Tibial artery (tissue), 4 donors: Measurements from ENCODE around the gene GRIN2D.

Experiments
- DNase-seq, 2 donors: peaks; one replicate each; pipeline ENCODE4 v3.0.0-alpha.2; 2019
- H3K27ac ChIP-seq, 2 donors: fragments of 200-600 bp; sonication (generic) in 1 of 2; 1 replicate in 1 of 2; 2 replicates in 1 of 2; pipeline ENCODE4 v1.5.1; 2018 to 2019; ENCODE audit warnings: mild to moderate bottlenecking in 1 of 2
- H3K27me3 ChIP-seq, 2 donors: fragments of 200-600 bp; sonication (generic) in 1 of 2; one replicate each; pipeline versions ENCODE4 v1.5.1 to v1.6.0; 2016 to 2019
- H3K36me3 ChIP-seq, 3 donors: fragments of 200-600 bp; sonication (generic) in 2 of 3; one replicate each; pipeline ENCODE4 v1.5.1; 2016 to 2019; ENCODE audit warnings: mild to moderate bottlenecking in 2 of 3
- H3K4me1 ChIP-seq, 4 donors: fragments of 200-600 bp; sonication (generic) in 2 of 4; 1 replicate in 3 of 4; 2 replicates in 1 of 4; pipeline ENCODE4 v1.5.1; 2016 to 2019
- H3K4me3 ChIP-seq, 2 donors: fragments of 200-600 bp; sonication (generic) in 1 of 2; 1 replicate in 1 of 2; 2 replicates in 1 of 2; pipeline ENCODE4 v1.5.1; 2018 to 2019; ENCODE audit warnings: mild to moderate bottlenecking in 2 of 2
- H3K9me3 ChIP-seq, 3 donors: fragments of 200-600 bp; sonication (generic) in 1 of 3; one replicate each; pipeline ENCODE4 v1.5.1; 2016 to 2019
- CTCF ChIP-seq, 2 experiments: fragments of 200-600 bp in 1 of 2; fragments of 450-650 bp in 1 of 2; IDR thresholded peaks; one replicate each; pipeline ENCODE4 v1.5.1; 2017 to 2019; ENCODE audit warnings: antibody characterized with exemption in 2 of 2, mild to moderate bottlenecking in 1 of 2, moderate library complexity in 1 of 2
- intact Hi-C: fragments of 100-400 bp; cut with DNase I; formaldehyde crosslinking; loops from one replicate; pipeline ENCODE4 v1.15.0; 2023; ENCODE audit warnings: low total_unique reads

Gene GRIN2D

GRCh38 chr19:48395499-48395898 lies 2.0 kb downstream of the GRIN2D start:
- DNase-seq: no peak
- intact Hi-C loops: no loop called here
- Histone ChIP-seq H3K4me3 (no peak overlapping the region), H3K9me3 (no peaks in the 10 kb centered on the region), H3K36me3 (no peaks in the 10 kb centered on the region), H3K27ac (no peak overlapping the region), H3K27me3 (peaks cover 4 to 67% of the 10 kb centered on the region in 2 donors), H3K4me1 (peaks cover 0 to 34% (median 17%) of the 10 kb centered on the region in 4 donors)
- TF ChIP-seq CTCF (IDR thresholded peaks at IDR 0.05): no peak

GRCh38 chr19:48396016-48396823 lies 2.8 kb downstream of the GRIN2D start:
- Histone ChIP-seq H3K36me3 (no peaks in the 10 kb centered on the region), H3K4me3 (no peak overlapping the region), H3K9me3 (no peaks in the 10 kb centered on the region), H3K4me1 (peaks cover 0 to 34% (median 17%) of the 10 kb centered on the region in 4 donors), H3K27ac (no peak overlapping the region), H3K27me3 (peaks cover 4 to 67% of the 10 kb centered on the region in 2 donors)
- no peak for DNase-seq
- intact Hi-C loops: no loop called here
- TF ChIP-seq CTCF (IDR thresholded peaks at IDR 0.05): no peak

- no peak overlapping the region for H3K27ac ChIP-seq
- DNase-seq: no peak
- H3K4me3 ChIP-seq: no peak overlapping the region
- H3K36me3 ChIP-seq: no peaks in the 10 kb centered on the region
- TF ChIP-seq CTCF (IDR thresholded peaks at IDR 0.05): no peak
- peaks cover 0 to 31% (median 17%) of the 10 kb centered on the region in 4 donors for H3K4me1 ChIP-seq
- H3K27me3 ChIP-seq: peaks cover 4 to 67% of the 10 kb centered on the region in 2 donors
- no peaks in the 10 kb centered on the region for H3K9me3 ChIP-seq
- intact Hi-C loops: no loop called here
Observed at GRCh38 chr19:48396824-48397176, 3.3 kb downstream of the GRIN2D start.

GRCh38 chr19:48397263-48398101 lies 4.0 kb downstream of the GRIN2D start:
- intact Hi-C loops: no loop called here
- Histone ChIP-seq H3K36me3 (no peaks in the 10 kb centered on the region), H3K9me3 (no peaks in the 10 kb centered on the region), H3K27ac (no peak overlapping the region), H3K4me3 (peak overlapping the region; percentile 26 to 48), H3K27me3 (peaks cover 4 to 63% of the 10 kb centered on the region in 2 donors), H3K4me1 (peaks cover 0 to 29% (median 17%) of the 10 kb centered on the region in 4 donors)
- TF ChIP-seq CTCF (IDR thresholded peaks at IDR 0.05): no peak
- no peak for DNase-seq

- Histone ChIP-seq H3K4me1 (peaks cover 0 to 29% (median 17%) of the 10 kb centered on the region in 4 donors), H3K27me3 (peaks cover 4 to 57% of the 10 kb centered on the region in 2 donors), H3K27ac (no peak overlapping the region)
Observed at GRCh38 chr19:48398102-48398374, 4.6 kb downstream of the GRIN2D start.

More at GRCh38 chr19:48398102-48398374, 4.6 kb downstream of the GRIN2D start:
- DNase-seq: no peak
- Histone ChIP-seq H3K4me3 (peak overlapping the region; percentile 26 to 48), H3K9me3 (no peaks in the 10 kb centered on the region), H3K36me3 (no peaks in the 10 kb centered on the region)
- intact Hi-C loops: no loop called here
- no peak for TF ChIP-seq CTCF (IDR thresholded peaks at IDR 0.05)
